Measurements from ENCODE around the gene ALG8.
"Not testable (repeated sequence)": the region's sequence is repeated elsewhere in the genome, so short reads cannot be mapped to it uniquely, and the experiment has no call there.

The ALG8 gene

GRCh38 chr11:78139422-78140391 lies at the start of gene ALG8:
TSS of gene ALG8 (minus strand) at chr11:78139626. CDS start at chr11:78139588, 38 bp downstream.
- DNase-seq = peak; percentile 98

GRCh38 chr11:78188286-78189173 lies 49.1 kb upstream of the ALG8 start, which contains the start of the genes KCTD21 and USP35:
TSS of gene KCTD21 (minus strand) at chr11:78188626. CDS start at chr11:78174554, 14,072 bp downstream.
TSS of gene USP35 (plus strand) at chr11:78188919. CDS start at chr11:78196246, 7,327 bp downstream.
- peak; percentile 96 for DNase-seq

- no peak for DNase-seq
Measured at GRCh38 chr11:78187366-78188285, 48.2 kb upstream of the ALG8 start.

- no peak for DNase-seq
Measured at GRCh38 chr11:78181185-78181584, 41.8 kb upstream of the ALG8 start.

GRCh38 chr11:78180751-78181150 lies 41.3 kb upstream of the ALG8 start:
- no peak for DNase-seq

GRCh38 chr11:78179459-78180071 lies 40.1 kb upstream of the ALG8 start:
- no peak for DNase-seq

- DNase-seq = no peak
Measured at GRCh38 chr11:78177216-78177615, 37.8 kb upstream of the ALG8 start.

- no peak for DNase-seq
Measured at GRCh38 chr11:78176605-78177141, 37.2 kb upstream of the ALG8 start.

- DNase-seq = not testable (repeated sequence)
Measured at GRCh38 chr11:78175862-78176261, 36.4 kb upstream of the ALG8 start.

- DNase-seq = no peak
Measured at GRCh38 chr11:78171951-78172350, 32.5 kb upstream of the ALG8 start.

GRCh38 chr11:78170874-78171549 lies 31.6 kb upstream of the ALG8 start:
- DNase-seq = no peak

GRCh38 chr11:78170413-78170812 lies 31.0 kb upstream of the ALG8 start:
- DNase-seq = no peak

GRCh38 chr11:78168539-78169477 lies 29.4 kb upstream of the ALG8 start:
- no peak for DNase-seq

GRCh38 chr11:78166855-78167469 lies 27.5 kb upstream of the ALG8 start:
- no peak for DNase-seq

- DNase-seq = no peak
Measured at GRCh38 chr11:78164471-78164870, 25.0 kb upstream of the ALG8 start.

- DNase-seq = no peak
Measured at GRCh38 chr11:78163828-78164227, 24.4 kb upstream of the ALG8 start.

- no peak for DNase-seq
Measured at GRCh38 chr11:78161962-78162371, 22.5 kb upstream of the ALG8 start.

- DNase-seq = no peak
Measured at GRCh38 chr11:78161346-78161745, 21.9 kb upstream of the ALG8 start.

GRCh38 chr11:78160557-78160956 lies 21.1 kb upstream of the ALG8 start:
- no peak for DNase-seq
